Chondrocyte (in vitro differentiated cells): ENCODE measurements around the gene MYPN. TPM values are rescaled to one million over a fixed set of nuclear protein-coding genes. Genes with fewer than 3 reads are reported as not detected.

Experiments
- DNase-seq: peaks from one replicate; pipeline ENCODE4 v3.0.0; 2021; ENCODE audit warnings: mixed read lengths, low spot score
- H3K27ac Mint-ChIP-seq: one replicate; pipeline ENCODE4 v1.8.0; 2021; ENCODE audit warnings: mild to moderate bottlenecking, moderate library complexity, mixed read lengths; ENCODE audit not compliant: unreplicated experiment
- H3K27me3 Mint-ChIP-seq: 2 replicates; pipeline ENCODE4 v1.8.0; 2021; ENCODE audit warnings: low read depth, mixed read lengths
- H3K36me3 Mint-ChIP-seq: 2 replicates; pipeline ENCODE4 v1.8.0; 2021; ENCODE audit warnings: low read depth, mixed read lengths
- H3K4me1 Mint-ChIP-seq: 2 replicates; pipeline ENCODE4 v1.8.0; 2021; ENCODE audit warnings: low read depth, mild to moderate bottlenecking, mixed read lengths
- H3K4me3 Mint-ChIP-seq: one replicate; pipeline ENCODE4 v1.8.0; 2021; ENCODE audit warnings: mild to moderate bottlenecking, moderate library complexity, mixed read lengths; ENCODE audit not compliant: unreplicated experiment
- H3K9me3 Mint-ChIP-seq: 2 replicates; pipeline ENCODE4 v1.8.0; 2021; ENCODE audit warnings: low read depth, mixed read lengths
- CTCF ChIP-seq: fragments of 200-600 bp; sonication (generic); IDR thresholded peaks from 2 replicates; pipeline ENCODE4 v1.5.0; 2021; ENCODE audit warnings: antibody characterized with exemption, mild to moderate bottlenecking, moderate library complexity
- total RNA-seq: library from RNA; stranded (reverse); gene quantifications from 3 replicates; pipeline ENCODE4 v1.2.1, GENCODE V29; 2021

The MYPN gene
- total RNA-seq, 1 donor from 2014 or later: 0.10 TPM

- no peaks in the 10 kb centered on the region for H3K27me3 Mint-ChIP-seq
- H3K36me3 Mint-ChIP-seq: no peaks in the 10 kb centered on the region
- H3K9me3 Mint-ChIP-seq: no peaks in the 10 kb centered on the region
- no peak for TF ChIP-seq CTCF
- peaks cover 6% of the 10 kb centered on the region for H3K4me1 Mint-ChIP-seq
- DNase-seq: no peak
- H3K4me3 Mint-ChIP-seq: no peak overlapping the region
- no peak overlapping the region for H3K27ac Mint-ChIP-seq
These were observed 33.5 kb downstream of the MYPN start for GRCh38 chr10:68142761-68143160.

- H3K36me3 Mint-ChIP-seq: no peaks in the 10 kb centered on the region
These were observed 35.4 kb downstream of the MYPN start for GRCh38 chr10:68144709-68145108.

GRCh38 chr10:68145705-68146104 is 36.4 kb downstream of the MYPN start:
- Mint-ChIP-seq H3K27ac (no peak overlapping the region), H3K27me3 (no peaks in the 10 kb centered on the region), H3K4me1 (no peaks in the 10 kb centered on the region), H3K9me3 (no peaks in the 10 kb centered on the region), H3K4me3 (no peak overlapping the region), H3K36me3 (no peaks in the 10 kb centered on the region)
- no peak for TF ChIP-seq CTCF
- no peak for DNase-seq

More at GRCh38 chr10:68144709-68145108, 35.4 kb downstream of the MYPN start:
- H3K27ac Mint-ChIP-seq: no peak overlapping the region
- H3K4me3 Mint-ChIP-seq: no peak overlapping the region
- peaks cover 5% of the 10 kb centered on the region for H3K4me1 Mint-ChIP-seq
- TF ChIP-seq CTCF: no peak
- no peaks in the 10 kb centered on the region for H3K27me3 Mint-ChIP-seq
- no peaks in the 10 kb centered on the region for H3K9me3 Mint-ChIP-seq
- DNase-seq: no peak

- Mint-ChIP-seq H3K9me3 (no peaks in the 10 kb centered on the region), H3K27me3 (no peaks in the 10 kb centered on the region), H3K27ac (no peak overlapping the region), H3K36me3 (no peaks in the 10 kb centered on the region), H3K4me1 (no peaks in the 10 kb centered on the region), H3K4me3 (no peak overlapping the region)
- no peak for TF ChIP-seq CTCF
- no peak for DNase-seq
These were observed 36.8 kb downstream of the MYPN start for GRCh38 chr10:68146133-68146532.

- Mint-ChIP-seq H3K27ac (no peak overlapping the region), H3K4me1 (peaks cover 21% of the 10 kb centered on the region), H3K4me3 (no peak overlapping the region), H3K9me3 (no peaks in the 10 kb centered on the region), H3K36me3 (no peaks in the 10 kb centered on the region), H3K27me3 (no peaks in the 10 kb centered on the region)
- no peak for DNase-seq
- TF ChIP-seq CTCF: no peak
These were observed 42.2 kb downstream of the MYPN start for GRCh38 chr10:68151453-68151852.
